Vagina (tissue), 2 donors: ENCODE measurements around the gene LIMCH1. TPM values are rescaled to one million over a fixed set of nuclear protein-coding genes. Genes with fewer than 3 reads are reported as not detected.

Experiments used
- DNase-seq, 2 donors: peaks; one replicate each; pipeline ENCODE4 v3.0.0-alpha.2; 2017; ENCODE audit errors: extremely low spot score in 2 of 2
- H3K27ac ChIP-seq: fragments of 200-600 bp; sonication (generic); one replicate; pipeline ENCODE4 v1.5.1; 2019
- H3K27me3 ChIP-seq: fragments of 200-600 bp; sonication (generic); one replicate; pipeline ENCODE4 v1.5.1; 2019
- H3K36me3 ChIP-seq, 2 donors: fragments of 200-600 bp; sonication (generic); one replicate each; pipeline ENCODE4 v1.5.1; 2017 to 2019
- H3K4me1 ChIP-seq: fragments of 200-600 bp; sonication (generic); one replicate; pipeline ENCODE4 v1.5.1; 2019
- H3K4me3 ChIP-seq, 2 donors: fragments of 200-600 bp; sonication (generic); 1 replicate in 1 of 2; 2 replicates in 1 of 2; pipeline ENCODE4 v1.5.1; 2016 to 2019
- H3K9me3 ChIP-seq: fragments of 200-600 bp; sonication (generic); one replicate; pipeline ENCODE4 v1.5.1; 2019
- POLR2A ChIP-seq, 2 donors: fragments of 450-650 bp; IDR thresholded peaks; one replicate each; pipeline ENCODE4 v1.6.1; 2017; ENCODE audit warnings: antibody characterized with exemption in 2 of 2, mild to moderate bottlenecking in 2 of 2, moderate library complexity in 2 of 2
- POLR2AphosphoS5 ChIP-seq, 2 donors: sonication (generic); formaldehyde crosslinking; IDR thresholded peaks; one replicate each; pipeline ENCODE4 v1.9.0; 2017; ENCODE audit warnings: antibody characterized with exemption in 2 of 2, mild to moderate bottlenecking in 2 of 2, low read depth in 1 of 2; ENCODE audit not compliant: insufficient read depth in 1 of 2
- intact Hi-C: fragments of 100-400 bp; cut with DNase I; formaldehyde crosslinking; loops from one replicate; pipeline ENCODE4 v1.15.1; 2023
- total RNA-seq: library from RNA; depleted of rRNA; stranded (reverse); fragments of >200 nt; gene quantifications from one replicate; pipeline ENCODE4 v1.2.3, GENCODE V29; 2016
- TF ChIP-seq, protein P1 (sequence below), 3 experiments: fragments of 450-650 bp in 2 of 3; fragments of 200-600 bp in 1 of 3; sonication (generic) in 1 of 3; IDR thresholded peaks; one replicate each; pipeline ENCODE4 v1.5.1; 2017 to 2019; ENCODE audit warnings: antibody characterized with exemption in 3 of 3, mild to moderate bottlenecking in 2 of 3, moderate library complexity in 2 of 3

LIMCH1 gene
- total RNA-seq, 1 donor from 2014 or later, result 17.9 TPM

- no peaks in the 10 kb centered on the region for H3K4me1 ChIP-seq
- no peaks in the 10 kb centered on the region for H3K36me3 ChIP-seq
- intact Hi-C loops, result no loop called here
- no peaks in the 10 kb centered on the region for H3K9me3 ChIP-seq
- H3K27me3 ChIP-seq, result no peaks in the 10 kb centered on the region
- no peak overlapping the region for H3K4me3 ChIP-seq
- no peak for DNase-seq
- TF ChIP-seq, protein P1, sequence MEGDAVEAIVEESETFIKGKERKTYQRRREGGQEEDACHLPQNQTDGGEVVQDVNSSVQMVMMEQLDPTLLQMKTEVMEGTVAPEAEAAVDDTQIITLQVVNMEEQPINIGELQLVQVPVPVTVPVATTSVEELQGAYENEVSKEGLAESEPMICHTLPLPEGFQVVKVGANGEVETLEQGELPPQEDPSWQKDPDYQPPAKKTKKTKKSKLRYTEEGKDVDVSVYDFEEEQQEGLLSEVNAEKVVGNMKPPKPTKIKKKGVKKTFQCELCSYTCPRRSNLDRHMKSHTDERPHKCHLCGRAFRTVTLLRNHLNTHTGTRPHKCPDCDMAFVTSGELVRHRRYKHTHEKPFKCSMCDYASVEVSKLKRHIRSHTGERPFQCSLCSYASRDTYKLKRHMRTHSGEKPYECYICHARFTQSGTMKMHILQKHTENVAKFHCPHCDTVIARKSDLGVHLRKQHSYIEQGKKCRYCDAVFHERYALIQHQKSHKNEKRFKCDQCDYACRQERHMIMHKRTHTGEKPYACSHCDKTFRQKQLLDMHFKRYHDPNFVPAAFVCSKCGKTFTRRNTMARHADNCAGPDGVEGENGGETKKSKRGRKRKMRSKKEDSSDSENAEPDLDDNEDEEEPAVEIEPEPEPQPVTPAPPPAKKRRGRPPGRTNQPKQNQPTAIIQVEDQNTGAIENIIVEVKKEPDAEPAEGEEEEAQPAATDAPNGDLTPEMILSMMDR (IDR thresholded peaks at IDR 0.05), result no peak
- TF ChIP-seq POLR2AphosphoS5 (IDR thresholded peaks at IDR 0.05; ENCODE audit: insufficient read depth in 1 of 2, low read depth in 1 of 2) (no peak), POLR2A (IDR thresholded peaks at IDR 0.05) (no peak)
- H3K27ac ChIP-seq, result no peak overlapping the region
Observed at GRCh38 chr4:41549478-41549877, 11.5 kb downstream of the LIMCH1 start.

DNA sequence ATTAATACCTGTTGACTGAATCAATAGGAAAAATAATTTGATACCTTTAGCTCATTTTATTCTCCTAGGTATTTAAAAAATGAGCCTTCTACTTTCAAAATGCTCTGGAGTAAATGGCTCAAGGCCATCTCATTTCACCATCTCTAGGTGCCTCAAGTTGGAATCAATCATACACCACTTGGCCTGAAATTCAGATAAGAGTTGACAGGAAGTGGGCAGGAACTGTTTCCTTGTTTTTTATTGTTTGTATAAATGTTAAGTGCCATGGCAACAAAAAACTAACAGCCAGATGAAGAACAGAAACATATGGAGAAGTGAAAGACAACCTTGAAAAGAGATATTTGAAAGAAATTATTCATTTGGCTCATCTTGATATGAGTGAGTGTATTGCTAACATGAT is 12.4 kb downstream of the LIMCH1 start:
- no peaks in the 10 kb centered on the region for H3K4me1 ChIP-seq
- TF ChIP-seq, protein P1 (IDR thresholded peaks at IDR 0.05), result no peak
- TF ChIP-seq POLR2A (IDR thresholded peaks at IDR 0.05) (no peak), POLR2AphosphoS5 (IDR thresholded peaks at IDR 0.05; ENCODE audit: insufficient read depth in 1 of 2, low read depth in 1 of 2) (no peak)
- H3K36me3 ChIP-seq, result no peaks in the 10 kb centered on the region
- DNase-seq, result no peak
- intact Hi-C loops, result no loop called here
- no peak overlapping the region for H3K4me3 ChIP-seq
- no peak overlapping the region for H3K27ac ChIP-seq
- H3K27me3 ChIP-seq, result no peaks in the 10 kb centered on the region
- no peaks in the 10 kb centered on the region for H3K9me3 ChIP-seq

- H3K9me3 ChIP-seq, result no peaks in the 10 kb centered on the region
- DNase-seq, result no peak
- intact Hi-C loops, result no loop called here
- H3K27me3 ChIP-seq, result no peaks in the 10 kb centered on the region
- no peak overlapping the region for H3K27ac ChIP-seq
- no peaks in the 10 kb centered on the region for H3K4me1 ChIP-seq
- H3K4me3 ChIP-seq, result no peak overlapping the region
- TF ChIP-seq POLR2A (IDR thresholded peaks at IDR 0.05) (no peak), POLR2AphosphoS5 (IDR thresholded peaks at IDR 0.05; ENCODE audit: insufficient read depth in 1 of 2, low read depth in 1 of 2) (no peak)
- TF ChIP-seq, protein P1 (IDR thresholded peaks at IDR 0.05), result no peak
- no peaks in the 10 kb centered on the region for H3K36me3 ChIP-seq
Observed at GRCh38 chr4:41551536-41551935, 13.6 kb downstream of the LIMCH1 start.

DNA sequence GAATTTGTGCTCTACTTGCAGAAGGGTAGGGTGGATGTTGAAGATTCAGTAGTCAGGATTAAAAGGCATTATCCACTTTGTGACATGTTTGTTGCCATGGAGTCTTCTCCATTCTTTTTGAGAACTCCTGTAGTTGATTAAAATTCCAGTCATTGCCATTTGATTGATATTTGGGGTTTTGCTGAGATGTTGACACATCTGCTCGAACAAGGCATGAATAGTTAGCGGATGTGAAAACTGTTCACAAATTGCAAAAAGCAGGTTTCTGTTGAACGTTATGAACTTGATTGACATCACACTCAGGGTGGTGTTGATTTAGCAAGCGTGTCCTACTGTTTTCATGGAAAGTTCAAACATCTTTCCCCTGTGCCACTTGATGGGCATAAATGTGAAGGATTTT is 16.9 kb downstream of the LIMCH1 start:
- intact Hi-C loops, result no loop called here

GRCh38 chr4:41556526-41556925 is 18.6 kb downstream of the LIMCH1 start:
- H3K36me3 ChIP-seq, result no peaks in the 10 kb centered on the region
- TF ChIP-seq POLR2AphosphoS5 (IDR thresholded peaks at IDR 0.05; ENCODE audit: insufficient read depth in 1 of 2, low read depth in 1 of 2), result no peak
- no peak for TF ChIP-seq POLR2A (IDR thresholded peaks at IDR 0.05)
- TF ChIP-seq, protein P1 (IDR thresholded peaks at IDR 0.05), result no peak

More for the DNA sequence above, 16.9 kb downstream of the LIMCH1 start:
- H3K27me3 ChIP-seq, result no peaks in the 10 kb centered on the region
- no peak for DNase-seq
- H3K9me3 ChIP-seq, result no peaks in the 10 kb centered on the region
- H3K36me3 ChIP-seq, result no peaks in the 10 kb centered on the region
- H3K27ac ChIP-seq, result no peak overlapping the region
- H3K4me1 ChIP-seq, result no peaks in the 10 kb centered on the region
- TF ChIP-seq POLR2A (IDR thresholded peaks at IDR 0.05), result no peak
- H3K4me3 ChIP-seq, result no peak overlapping the region

More at GRCh38 chr4:41556526-41556925, 18.6 kb downstream of the LIMCH1 start:
- intact Hi-C loops, result no loop called here
- no peak for DNase-seq
- no peak overlapping the region for H3K4me3 ChIP-seq
- H3K27me3 ChIP-seq, result no peaks in the 10 kb centered on the region
- H3K27ac ChIP-seq, result no peak overlapping the region
- H3K9me3 ChIP-seq, result no peaks in the 10 kb centered on the region
- H3K4me1 ChIP-seq, result no peaks in the 10 kb centered on the region
